Neural progenitor cell (in vitro differentiated cells): ENCODE results near the gene PDGFD.

Experiments used
- CTCF ChIP-seq: fragments of 200-600 bp; sonication (generic); IDR thresholded peaks from 2 replicates; pipeline ENCODE4 v1.5.1; 2017; ENCODE audit warnings: antibody characterized with exemption, mild to moderate bottlenecking
- EZH2 ChIP-seq: fragments of 200-600 bp; sonication (generic); IDR thresholded peaks from 2 replicates; pipeline ENCODE4 v1.6.1; 2017; ENCODE audit warnings: antibody characterized with exemption, mild to moderate bottlenecking, moderate library complexity

GRCh38 chr11:104015649-104016415, 148.1 kb downstream of the PDGFD start:
- TF ChIP-seq CTCF, result no peak
- TF ChIP-seq EZH2, result no peak
